Measurements from ENCODE around the gene KLHL7.

DNA sequence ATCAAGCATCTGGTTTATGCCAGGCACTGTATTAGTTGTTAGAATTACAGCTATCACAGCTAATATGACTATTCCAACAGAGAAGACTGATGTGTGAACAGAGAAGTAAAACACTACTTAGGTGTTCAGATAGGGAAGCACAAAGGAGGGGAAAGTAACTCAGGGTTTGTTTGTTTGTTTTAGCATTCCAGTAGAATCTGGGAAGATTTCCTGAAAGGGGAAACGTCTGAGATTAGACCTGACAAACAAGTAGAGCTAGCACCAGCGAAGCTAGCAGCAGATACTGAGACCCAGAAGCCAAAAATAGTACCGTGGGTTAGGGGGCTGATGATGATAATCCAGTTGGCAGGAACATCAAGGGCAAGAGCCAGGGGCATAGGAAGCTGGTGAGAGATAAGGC lies 28.8 kb upstream of the KLHL7 start:
- TF ChIP-seq, protein P1, sequence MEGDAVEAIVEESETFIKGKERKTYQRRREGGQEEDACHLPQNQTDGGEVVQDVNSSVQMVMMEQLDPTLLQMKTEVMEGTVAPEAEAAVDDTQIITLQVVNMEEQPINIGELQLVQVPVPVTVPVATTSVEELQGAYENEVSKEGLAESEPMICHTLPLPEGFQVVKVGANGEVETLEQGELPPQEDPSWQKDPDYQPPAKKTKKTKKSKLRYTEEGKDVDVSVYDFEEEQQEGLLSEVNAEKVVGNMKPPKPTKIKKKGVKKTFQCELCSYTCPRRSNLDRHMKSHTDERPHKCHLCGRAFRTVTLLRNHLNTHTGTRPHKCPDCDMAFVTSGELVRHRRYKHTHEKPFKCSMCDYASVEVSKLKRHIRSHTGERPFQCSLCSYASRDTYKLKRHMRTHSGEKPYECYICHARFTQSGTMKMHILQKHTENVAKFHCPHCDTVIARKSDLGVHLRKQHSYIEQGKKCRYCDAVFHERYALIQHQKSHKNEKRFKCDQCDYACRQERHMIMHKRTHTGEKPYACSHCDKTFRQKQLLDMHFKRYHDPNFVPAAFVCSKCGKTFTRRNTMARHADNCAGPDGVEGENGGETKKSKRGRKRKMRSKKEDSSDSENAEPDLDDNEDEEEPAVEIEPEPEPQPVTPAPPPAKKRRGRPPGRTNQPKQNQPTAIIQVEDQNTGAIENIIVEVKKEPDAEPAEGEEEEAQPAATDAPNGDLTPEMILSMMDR (IDR thresholded peaks at IDR 0.05), result no peak
- TF ChIP-seq SIN3A (IDR thresholded peaks at IDR 0.05; ENCODE audit: borderline replicate concordance, insufficient read depth, low read depth, low read length), result no peak
